GM12873 (cell line): Measurements from ENCODE around the gene RUNX1.

ENCODE experiments used
- CTCF ChIP-seq: IDR thresholded peaks from 2 replicates; pipeline ENCODE4 v1.5.1; 2012; ENCODE audit warnings: low read depth, mild to moderate bottlenecking, moderate library complexity, low read length, control low read depth; ENCODE audit not compliant: insufficient read depth; ENCODE audit errors: missing control alignments

RUNX1 gene

GRCh38 chr21:34887105-34887442 lies 162.0 kb downstream of the RUNX1 start:
- TF ChIP-seq CTCF, result no peak

GRCh38 chr21:34886240-34887104 lies 162.6 kb downstream of the RUNX1 start:
- peak; percentile 19 for TF ChIP-seq CTCF

DNA sequence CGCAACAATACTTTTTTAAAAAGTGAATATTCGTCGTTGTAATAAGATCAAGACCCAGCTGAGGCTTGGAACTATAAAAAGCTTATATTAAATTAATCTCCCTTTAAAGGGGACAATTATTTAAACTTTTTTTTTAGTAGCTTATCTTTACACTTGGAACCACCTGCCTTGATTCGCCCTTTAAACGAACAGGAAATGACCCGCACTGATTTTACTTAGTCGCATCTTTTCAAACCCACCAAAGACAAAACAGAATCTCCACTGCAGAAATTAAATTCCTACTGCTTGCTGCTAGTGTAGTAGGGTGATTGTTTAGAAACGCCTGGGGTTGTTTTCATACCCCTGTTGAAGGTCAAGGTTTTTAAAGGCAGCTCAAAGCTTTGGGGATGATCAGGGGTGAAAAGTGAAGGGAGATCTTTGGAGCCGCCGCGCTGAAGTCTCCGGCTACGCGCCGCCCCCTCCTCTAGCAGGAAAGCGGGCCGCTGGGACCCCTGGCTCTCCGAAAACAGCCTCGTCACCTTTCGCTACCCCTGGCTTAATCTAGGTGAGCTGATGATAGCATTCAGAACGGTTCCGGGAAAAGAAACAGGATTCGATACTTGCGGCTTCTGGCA lies 163.4 kb downstream of the RUNX1 start:
- TF ChIP-seq CTCF, result no peak

- no peak for TF ChIP-seq CTCF
Observed at GRCh38 chr21:34885125-34885524, 164.0 kb downstream of the RUNX1 start.

GRCh38 chr21:34884346-34884929 lies 164.7 kb downstream of the RUNX1 start:
- no peak for TF ChIP-seq CTCF

DNA sequence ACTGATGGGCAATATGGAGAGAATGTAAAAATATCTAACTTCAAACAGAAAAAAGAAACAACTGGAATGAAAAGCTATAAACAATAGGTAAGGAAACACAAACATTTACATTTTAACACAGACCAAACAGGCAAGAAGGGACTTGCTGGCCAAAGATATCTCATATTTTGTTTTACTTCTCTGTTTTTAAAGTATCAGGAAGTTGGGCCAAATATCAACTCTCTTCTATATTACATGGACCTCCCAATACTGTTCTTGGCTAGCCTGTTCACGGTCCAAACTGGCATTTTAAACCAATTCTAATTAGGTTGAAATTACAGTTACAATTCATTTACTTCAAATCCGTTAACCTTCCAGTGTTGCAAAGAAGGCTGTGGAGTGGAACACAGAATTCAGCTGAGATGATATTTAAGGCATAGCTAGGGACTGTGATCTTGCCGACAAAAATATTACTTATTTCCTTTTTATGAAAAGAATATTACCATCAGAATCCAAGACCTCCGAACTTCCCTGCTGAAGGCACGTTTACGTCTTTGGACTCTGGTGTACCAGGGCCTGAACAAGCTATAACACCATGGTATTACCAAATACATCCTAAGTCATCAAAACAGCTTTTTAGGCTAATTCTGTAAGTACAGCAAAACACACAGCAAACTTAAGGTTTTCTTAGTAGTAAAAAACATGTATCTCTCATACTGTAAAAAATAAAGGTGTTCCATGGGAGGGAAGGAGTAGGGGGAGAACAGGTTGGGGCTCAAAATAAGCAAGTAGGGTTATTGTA lies 165.4 kb downstream of the RUNX1 start:
- TF ChIP-seq CTCF, result no peak

GRCh38 chr21:34882719-34883131 lies 166.4 kb downstream of the RUNX1 start:
- TF ChIP-seq CTCF, result no peak
